ENCODE results near the gene BUD23. TPM values are rescaled to one million over a fixed set of nuclear protein-coding genes. Genes with fewer than 3 reads are reported as not detected.

Gene BUD23
- total RNA-seq, 1 donor from 2014 or later, result 56.7 TPM

GRCh38 chr7:73716318-73716890, 33.0 kb downstream of the BUD23 start:
- no peak overlapping the region for H3K4me3 Mint-ChIP-seq (ENCODE audit: unreplicated experiment)
- peak overlapping the region; percentile 80 for H3K27ac Mint-ChIP-seq (ENCODE audit: unreplicated experiment)
- DNase-seq (ENCODE audit: extremely low spot score, unreplicated experiment), result no peak
- TF ChIP-seq CTCF (IDR thresholded peaks at IDR 0.05), result no peak
- H3K9me3 Mint-ChIP-seq (ENCODE audit: unreplicated experiment), result no peaks in the 10 kb centered on the region
- peaks cover 9% of the 10 kb centered on the region for H3K36me3 Mint-ChIP-seq (ENCODE audit: unreplicated experiment)
- no peaks in the 10 kb centered on the region for H3K27me3 Mint-ChIP-seq (ENCODE audit: unreplicated experiment)
- H3K4me1 Mint-ChIP-seq (ENCODE audit: unreplicated experiment), result peaks cover 59% of the 10 kb centered on the region

GRCh38 chr7:73717025-73717807, 33.8 kb downstream of the BUD23 start:
- Mint-ChIP-seq H3K4me1 (ENCODE audit: unreplicated experiment) (peaks cover 58% of the 10 kb centered on the region), H3K27ac (ENCODE audit: unreplicated experiment) (peak overlapping the region; percentile 84), H3K9me3 (ENCODE audit: unreplicated experiment) (no peaks in the 10 kb centered on the region), H3K27me3 (ENCODE audit: unreplicated experiment) (no peaks in the 10 kb centered on the region), H3K4me3 (ENCODE audit: unreplicated experiment) (peak overlapping the region; percentile 81), H3K36me3 (ENCODE audit: unreplicated experiment) (peaks cover 7% of the 10 kb centered on the region)
- DNase-seq (ENCODE audit: extremely low spot score, unreplicated experiment), result no peak
- no peak for TF ChIP-seq CTCF (IDR thresholded peaks at IDR 0.05)

- Mint-ChIP-seq H3K4me1 (ENCODE audit: unreplicated experiment) (peaks cover 55% of the 10 kb centered on the region), H3K27ac (ENCODE audit: unreplicated experiment) (peak overlapping the region; percentile 84), H3K36me3 (ENCODE audit: unreplicated experiment) (peaks cover under 1% of the 10 kb centered on the region), H3K4me3 (ENCODE audit: unreplicated experiment) (peak overlapping the region; percentile 81), H3K9me3 (ENCODE audit: unreplicated experiment) (no peaks in the 10 kb centered on the region), H3K27me3 (ENCODE audit: unreplicated experiment) (no peaks in the 10 kb centered on the region)
- no peak for TF ChIP-seq CTCF (IDR thresholded peaks at IDR 0.05)
- DNase-seq (ENCODE audit: extremely low spot score, unreplicated experiment), result no peak
Observed at GRCh38 chr7:73717991-73718405, 34.6 kb downstream of the BUD23 start.

GRCh38 chr7:73718438-73718881, 35.1 kb downstream of the BUD23 start:
- Mint-ChIP-seq H3K4me3 (ENCODE audit: unreplicated experiment) (peak overlapping the region; percentile 81), H3K4me1 (ENCODE audit: unreplicated experiment) (peaks cover 55% of the 10 kb centered on the region), H3K27ac (ENCODE audit: unreplicated experiment) (peak overlapping the region; percentile 84), H3K9me3 (ENCODE audit: unreplicated experiment) (no peaks in the 10 kb centered on the region), H3K36me3 (ENCODE audit: unreplicated experiment) (no peaks in the 10 kb centered on the region), H3K27me3 (ENCODE audit: unreplicated experiment) (no peaks in the 10 kb centered on the region)
- DNase-seq (ENCODE audit: extremely low spot score, unreplicated experiment), result no peak
- no peak for TF ChIP-seq CTCF (IDR thresholded peaks at IDR 0.05)

Measured in osteocyte (in vitro differentiated cells).